ENCODE measurements around the gene CCL18.

DNA sequence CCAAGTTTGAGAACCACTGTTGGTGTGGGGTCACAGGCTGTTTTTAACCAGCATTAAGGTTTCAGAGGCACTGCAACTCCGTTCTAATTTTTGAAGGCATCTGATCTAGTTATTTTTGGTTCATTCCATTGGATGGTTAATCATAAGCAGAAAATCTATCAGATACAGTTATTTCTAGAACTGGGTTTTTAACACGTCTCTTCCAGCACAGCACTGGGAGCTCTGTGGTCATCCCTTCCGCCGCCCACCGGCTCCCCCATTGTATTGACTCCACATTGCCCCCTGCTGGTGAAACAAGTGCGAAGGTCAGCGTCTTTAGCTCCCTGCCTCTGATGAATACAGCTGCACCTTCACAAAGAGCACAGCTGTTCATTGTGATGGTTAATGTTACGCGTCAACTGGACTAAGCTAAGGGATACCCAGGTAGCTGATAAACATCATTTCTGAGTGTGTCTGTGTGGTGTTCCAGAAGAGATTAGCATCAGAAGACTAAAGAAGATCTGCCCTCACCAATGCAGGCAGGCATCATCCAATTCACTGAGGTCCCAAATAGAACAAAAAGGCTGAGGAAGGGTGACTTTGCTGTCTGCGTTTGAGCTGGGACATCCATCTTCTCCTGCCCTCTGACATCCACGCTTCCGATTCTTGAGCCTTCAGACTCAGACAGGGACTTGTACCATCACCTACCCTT lies 8.5 kb downstream of the CCL18 start:
- TF ChIP-seq, protein P1, sequence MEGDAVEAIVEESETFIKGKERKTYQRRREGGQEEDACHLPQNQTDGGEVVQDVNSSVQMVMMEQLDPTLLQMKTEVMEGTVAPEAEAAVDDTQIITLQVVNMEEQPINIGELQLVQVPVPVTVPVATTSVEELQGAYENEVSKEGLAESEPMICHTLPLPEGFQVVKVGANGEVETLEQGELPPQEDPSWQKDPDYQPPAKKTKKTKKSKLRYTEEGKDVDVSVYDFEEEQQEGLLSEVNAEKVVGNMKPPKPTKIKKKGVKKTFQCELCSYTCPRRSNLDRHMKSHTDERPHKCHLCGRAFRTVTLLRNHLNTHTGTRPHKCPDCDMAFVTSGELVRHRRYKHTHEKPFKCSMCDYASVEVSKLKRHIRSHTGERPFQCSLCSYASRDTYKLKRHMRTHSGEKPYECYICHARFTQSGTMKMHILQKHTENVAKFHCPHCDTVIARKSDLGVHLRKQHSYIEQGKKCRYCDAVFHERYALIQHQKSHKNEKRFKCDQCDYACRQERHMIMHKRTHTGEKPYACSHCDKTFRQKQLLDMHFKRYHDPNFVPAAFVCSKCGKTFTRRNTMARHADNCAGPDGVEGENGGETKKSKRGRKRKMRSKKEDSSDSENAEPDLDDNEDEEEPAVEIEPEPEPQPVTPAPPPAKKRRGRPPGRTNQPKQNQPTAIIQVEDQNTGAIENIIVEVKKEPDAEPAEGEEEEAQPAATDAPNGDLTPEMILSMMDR (IDR thresholded peaks at IDR 0.05), result peak in 1 of 4 experiments; percentile 34
- TF ChIP-seq POLR2AphosphoS5 (IDR thresholded peaks at IDR 0.05) (no peak), POLR2A (IDR thresholded peaks at IDR 0.05) (no peak), EP300 (IDR thresholded peaks at IDR 0.05) (no peak)

All from sigmoid colon (tissue), 4 donors.